ENCODE measurements around the gene CNPY1. TPM values are rescaled to one million over a fixed set of nuclear protein-coding genes. Genes with fewer than 3 reads are reported as not detected.

The CNPY1 gene
- total RNA-seq, 4 donors from 2014 or later: not detected

GRCh38 chr7:155544485-155544884 lies 1.9 kb downstream of the CNPY1 start:
- TF ChIP-seq CTCF (IDR thresholded peaks at IDR 0.05) (no peak), POLR2A (IDR thresholded peaks at IDR 0.05) (no peak)
- H3K4me3 ChIP-seq (replicated peaks in 1 of 3): no peak overlapping the region
- no peaks in the 10 kb centered on the region for H3K27me3 ChIP-seq
- WGBS, 2 donors: 81% methylated on average over 7 of the region's 7 CpGs; no CpG with 5 or more reads in 1 of the 2 donors
- no peak overlapping the region for H3K27ac ChIP-seq
- DNase-seq: no peak
- no peaks in the 10 kb centered on the region for H3K4me1 ChIP-seq
- intact Hi-C loops (cut with DNase I): no loop called here
- H3K36me3 ChIP-seq: no peaks in the 10 kb centered on the region
- H3K9me3 ChIP-seq: no peaks in the 10 kb centered on the region

GRCh38 chr7:155543926-155544325 lies 2.4 kb downstream of the CNPY1 start:
- Histone ChIP-seq H3K4me3 (replicated peaks in 1 of 3) (no peak overlapping the region), H3K9me3 (no peaks in the 10 kb centered on the region), H3K4me1 (no peaks in the 10 kb centered on the region), H3K27me3 (no peaks in the 10 kb centered on the region), H3K27ac (no peak overlapping the region), H3K36me3 (no peaks in the 10 kb centered on the region)
- 88 to 93% methylated on average over 6 to 9 of the region's 9 CpGs for WGBS, 2 donors
- intact Hi-C loops (cut with DNase I): no loop called here
- no peak for TF ChIP-seq CTCF (IDR thresholded peaks at IDR 0.05)
- TF ChIP-seq POLR2A (IDR thresholded peaks at IDR 0.05): no peak
- no peak for DNase-seq

GRCh38 chr7:155543011-155543876 lies 3.1 kb downstream of the CNPY1 start:
- TF ChIP-seq POLR2A (IDR thresholded peaks at IDR 0.05): no peak
- no peak for TF ChIP-seq CTCF (IDR thresholded peaks at IDR 0.05)
- no peak for DNase-seq
- WGBS, 2 donors: 71 to 77% methylated on average over 19 of the region's 21 CpGs
- Histone ChIP-seq H3K36me3 (no peaks in the 10 kb centered on the region), H3K27ac (no peak overlapping the region), H3K4me1 (no peaks in the 10 kb centered on the region), H3K27me3 (no peaks in the 10 kb centered on the region), H3K9me3 (no peaks in the 10 kb centered on the region), H3K4me3 (replicated peaks in 1 of 3) (no peak overlapping the region)
- intact Hi-C loops (cut with DNase I): no loop called here

GRCh38 chr7:155541986-155542675 lies 4.2 kb downstream of the CNPY1 start:
- TF ChIP-seq CTCF (IDR thresholded peaks at IDR 0.05) (no peak), POLR2A (IDR thresholded peaks at IDR 0.05) (no peak)
- intact Hi-C loops (cut with DNase I): no loop called here
- 57 to 62% methylated on average over 13 to 18 of the region's 19 CpGs for WGBS, 2 donors

GRCh38 chr7:155540553-155540952 lies 5.8 kb downstream of the CNPY1 start:
- 68 to 73% methylated on average over 10 to 12 of the region's 12 CpGs for WGBS, 2 donors
- Histone ChIP-seq H3K4me3 (replicated peaks in 1 of 3) (no peak overlapping the region), H3K4me1 (no peaks in the 10 kb centered on the region), H3K27me3 (no peaks in the 10 kb centered on the region), H3K27ac (no peak overlapping the region), H3K36me3 (no peaks in the 10 kb centered on the region), H3K9me3 (no peaks in the 10 kb centered on the region)
- intact Hi-C loops (cut with DNase I): no loop called here
- no peak for DNase-seq
- TF ChIP-seq POLR2A (IDR thresholded peaks at IDR 0.05) (no peak), CTCF (IDR thresholded peaks at IDR 0.05) (no peak)

More at GRCh38 chr7:155541986-155542675, 4.2 kb downstream of the CNPY1 start:
- Histone ChIP-seq H3K36me3 (no peaks in the 10 kb centered on the region), H3K27me3 (no peaks in the 10 kb centered on the region), H3K9me3 (no peaks in the 10 kb centered on the region), H3K4me3 (replicated peaks in 1 of 3) (no peak overlapping the region), H3K4me1 (no peaks in the 10 kb centered on the region), H3K27ac (no peak overlapping the region)
- no peak for DNase-seq

All from thyroid gland (tissue), 4 donors.